Stomach (tissue), 4 donors: Measurements from ENCODE around the gene UBL5.

Source experiments
- EP300 ChIP-seq: sonication (generic); formaldehyde crosslinking; IDR thresholded peaks from one replicate; pipeline ENCODE4 v1.6.1; 2017; ENCODE audit warnings: antibody characterized with exemption
- POLR2A ChIP-seq, 4 donors: fragments of 450-650 bp; IDR thresholded peaks; one replicate each; pipeline ENCODE4 v1.6.1; 2016; ENCODE audit warnings: antibody characterized with exemption in 4 of 4, control low read depth in 2 of 4, mild to moderate bottlenecking in 1 of 4, moderate library complexity in 1 of 4
- TF ChIP-seq, protein P1 (sequence below), 7 experiments: fragments of 450-650 bp in 4 of 7; fragments of 200-600 bp in 3 of 7; sonication (generic) in 3 of 7; IDR thresholded peaks; one replicate each; pipeline ENCODE4 v1.5.1; 2016 to 2019; ENCODE audit warnings: antibody characterized with exemption in 7 of 7, control low read depth in 2 of 7, mild to moderate bottlenecking in 1 of 7

- TF ChIP-seq, protein P1, sequence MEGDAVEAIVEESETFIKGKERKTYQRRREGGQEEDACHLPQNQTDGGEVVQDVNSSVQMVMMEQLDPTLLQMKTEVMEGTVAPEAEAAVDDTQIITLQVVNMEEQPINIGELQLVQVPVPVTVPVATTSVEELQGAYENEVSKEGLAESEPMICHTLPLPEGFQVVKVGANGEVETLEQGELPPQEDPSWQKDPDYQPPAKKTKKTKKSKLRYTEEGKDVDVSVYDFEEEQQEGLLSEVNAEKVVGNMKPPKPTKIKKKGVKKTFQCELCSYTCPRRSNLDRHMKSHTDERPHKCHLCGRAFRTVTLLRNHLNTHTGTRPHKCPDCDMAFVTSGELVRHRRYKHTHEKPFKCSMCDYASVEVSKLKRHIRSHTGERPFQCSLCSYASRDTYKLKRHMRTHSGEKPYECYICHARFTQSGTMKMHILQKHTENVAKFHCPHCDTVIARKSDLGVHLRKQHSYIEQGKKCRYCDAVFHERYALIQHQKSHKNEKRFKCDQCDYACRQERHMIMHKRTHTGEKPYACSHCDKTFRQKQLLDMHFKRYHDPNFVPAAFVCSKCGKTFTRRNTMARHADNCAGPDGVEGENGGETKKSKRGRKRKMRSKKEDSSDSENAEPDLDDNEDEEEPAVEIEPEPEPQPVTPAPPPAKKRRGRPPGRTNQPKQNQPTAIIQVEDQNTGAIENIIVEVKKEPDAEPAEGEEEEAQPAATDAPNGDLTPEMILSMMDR (IDR thresholded peaks at IDR 0.05) = no peak
- no peak for TF ChIP-seq EP300
- TF ChIP-seq POLR2A (IDR thresholded peaks at IDR 0.05) = no peak
These were observed 33.8 kb downstream of the UBL5 start for GRCh38 chr19:9861503-9861902.
